NCI-H128 (cell line): ENCODE measurements around the gene SND1.
"Not testable (repeated sequence)": the region's sequence is repeated elsewhere in the genome, so short reads cannot be mapped to it uniquely, and the experiment has no call there.

Experiments
- DNase-seq: peaks from one replicate; lab custom pipeline; 2025; ENCODE audit not compliant: unreplicated experiment; lab: John Stamatoyannopoulos, UW

The SND1 gene

GRCh38 chr7:127652333-127653248 lies 597 bp downstream of the SND1 start:
- no peak for DNase-seq

- DNase-seq: no peak
Measured at GRCh38 chr7:127653396-127653795, 1.4 kb downstream of the SND1 start.

- no peak for DNase-seq
Measured at GRCh38 chr7:127654404-127655394, 2.7 kb downstream of the SND1 start.

GRCh38 chr7:127655720-127656119 lies 3.7 kb downstream of the SND1 start:
- DNase-seq: no peak

- no peak for DNase-seq
Measured at GRCh38 chr7:127657500-127657899, 5.5 kb downstream of the SND1 start.

GRCh38 chr7:127658970-127659630 lies 7.1 kb downstream of the SND1 start:
- DNase-seq: no peak

GRCh38 chr7:127665922-127666321 lies 13.9 kb downstream of the SND1 start:
- no peak for DNase-seq

- DNase-seq: no peak
Measured at GRCh38 chr7:127666602-127667001, 14.6 kb downstream of the SND1 start.

- DNase-seq: no peak
Measured at GRCh38 chr7:127667017-127667670, 15.2 kb downstream of the SND1 start.

- no peak for DNase-seq
Measured at GRCh38 chr7:127667759-127668530, 16.0 kb downstream of the SND1 start.

- no peak for DNase-seq
Measured at GRCh38 chr7:127671341-127671740, 19.3 kb downstream of the SND1 start.

- no peak for DNase-seq
Measured at GRCh38 chr7:127673902-127674301, 21.9 kb downstream of the SND1 start.

- no peak for DNase-seq
Measured at GRCh38 chr7:127674361-127674760, 22.4 kb downstream of the SND1 start.

- not testable (repeated sequence) for DNase-seq
Measured at GRCh38 chr7:127674923-127675322, 22.9 kb downstream of the SND1 start.

GRCh38 chr7:127675721-127676120 lies 23.7 kb downstream of the SND1 start:
- no peak for DNase-seq

GRCh38 chr7:127677433-127678230 lies 25.6 kb downstream of the SND1 start:
- no peak for DNase-seq

- no peak for DNase-seq
Measured at GRCh38 chr7:127678337-127678736, 26.3 kb downstream of the SND1 start.

GRCh38 chr7:127678947-127679346 lies 27.0 kb downstream of the SND1 start:
- no peak for DNase-seq

- DNase-seq: no peak
Measured at GRCh38 chr7:127680983-127681382, 29.0 kb downstream of the SND1 start.
